ENCODE measurements around the gene LRP2BP. TPM values are rescaled to one million over a fixed set of nuclear protein-coding genes. Genes with fewer than 3 reads are reported as not detected.

The LRP2BP gene
- total and polyA plus RNA-seq, 2 experiments from 2014 or later: 0.28 to 1.7 TPM

GRCh38 chr4:185352741-185353140, 43.0 kb downstream of the LRP2BP start:
- Histone ChIP-seq H3K4me3 (no peak overlapping the region), H3K9me2 (ENCODE audit: insufficient read depth) (peaks cover 6% of the 10 kb centered on the region; the same call in 1 of the 2 replicates), H3K27ac (ENCODE audit: low read depth) (no peak overlapping the region), H3K27me3 (ENCODE audit: insufficient read depth) (no peaks in the 10 kb centered on the region), H3K79me2 (replicated peaks; ENCODE audit: insufficient read depth) (no peaks in the 10 kb centered on the region), H3K4me1 (ENCODE audit: insufficient read depth) (no peaks in the 10 kb centered on the region; the same call in 1 of the 2 replicates), H3K4me2 (no peak overlapping the region), H3F3A (replicated peaks; ENCODE audit: low read depth) (no peaks in the 10 kb centered on the region), H4K20me1 (replicated peaks; ENCODE audit: insufficient read depth) (no peaks in the 10 kb centered on the region), H2AFZ (no peak overlapping the region), H3K36me3 (ENCODE audit: insufficient read depth) (peaks cover 3% of the 10 kb centered on the region; the same call in 1 of the 2 replicates)
- H3K4me3 Mint-ChIP-seq: no peak overlapping the region
- H3K9me3 Mint-ChIP-seq: no peaks in the 10 kb centered on the region
- DNase-seq (ENCODE audit: low spot score): no peak
- H3K4me1 Mint-ChIP-seq: peaks cover 29% of the 10 kb centered on the region
- 0 out of 2 replicates have a peak overlapping the region, but pooled peaks have one; percentile 6 for H3K27ac Mint-ChIP-seq
- H3K36me3 Mint-ChIP-seq (ENCODE audit: low read depth): peaks cover 22% of the 10 kb centered on the region
- TF ChIP-seq CTCF (conservative IDR thresholded peaks at IDR 0.05; ENCODE audit: low read depth in 2 of 2): no peak
- TF ChIP-seq EZH2 (IDR thresholded peaks at IDR 0.05; ENCODE audit: low read depth, unreplicated experiment): no peak
- TF ChIP-seq ZNF331 (CRISPR knock-in tag; IDR thresholded peaks at IDR 0.05; ENCODE audit: low read depth): no peak
- TF ChIP-seq EZH2phosphoT487 (IDR thresholded peaks at IDR 0.05; ENCODE audit: unreplicated experiment): no peak
- TF ChIP-seq REST (IDR thresholded peaks at IDR 0.05; ENCODE audit: unreplicated experiment): no peak
- TF ChIP-seq ZNF462 (CRISPR knock-in tag; IDR thresholded peaks at IDR 0.05): no peak
- no peak for TF ChIP-seq STAT1 (IDR thresholded peaks at IDR 0.05; ENCODE audit: unreplicated experiment)
- no peak for TF ChIP-seq ETS1 (IDR thresholded peaks at IDR 0.05)
- TF ChIP-seq JUNB (IDR thresholded peaks at IDR 0.05; ENCODE audit: unreplicated experiment): no peak
- no peak for TF ChIP-seq ZNF114 (CRISPR knock-in tag; IDR thresholded peaks at IDR 0.05)
- TF ChIP-seq NANOG (IDR thresholded peaks at IDR 0.05; ENCODE audit: borderline replicate concordance): no peak
- no peak for TF ChIP-seq CREB1 (CRISPR knock-in tag; IDR thresholded peaks at IDR 0.05; ENCODE audit: low read depth)
- TF ChIP-seq POLR2AphosphoS5 (IDR thresholded peaks at IDR 0.05; ENCODE audit: low read depth): no peak
- no peak; the same call in 2 of the 3 replicates for ATAC-seq
- no peaks in the 10 kb centered on the region for H3K27me3 Mint-ChIP-seq (ENCODE audit: insufficient read depth, low read depth, poor library complexity)
